ENCODE data around the gene KRT6B.

Gene KRT6B

GRCh38 chr12:52440821-52441319, 11.1 kb downstream of the KRT6B start:
- DNase-seq (ENCODE audit: low read depth), result peak; percentile 83
- TF ChIP-seq CTCF (conservative IDR thresholded peaks at IDR 0.05; ENCODE audit: low read length), result no peak
- no peak overlapping the region for H3K4me3 ChIP-seq (ENCODE audit: low read length)

GRCh38 chr12:52439845-52440244, 12.1 kb downstream of the KRT6B start:
- TF ChIP-seq CTCF (conservative IDR thresholded peaks at IDR 0.05; ENCODE audit: low read length), result no peak
- no peak overlapping the region for H3K4me3 ChIP-seq (ENCODE audit: low read length)
- no peak for DNase-seq (ENCODE audit: low read depth)

- no peak for DNase-seq (ENCODE audit: low read depth)
- no peak overlapping the region for H3K4me3 ChIP-seq (ENCODE audit: low read length)
- no peak for TF ChIP-seq CTCF (conservative IDR thresholded peaks at IDR 0.05; ENCODE audit: low read length)
These were observed 12.5 kb downstream of the KRT6B start for GRCh38 chr12:52439420-52439819.

GRCh38 chr12:52438305-52439301, 13.3 kb downstream of the KRT6B start:
- TF ChIP-seq CTCF (conservative IDR thresholded peaks at IDR 0.05; ENCODE audit: low read length), result no peak
- no peak for DNase-seq (ENCODE audit: low read depth)
- H3K4me3 ChIP-seq (ENCODE audit: low read length), result no peak overlapping the region

- TF ChIP-seq CTCF (conservative IDR thresholded peaks at IDR 0.05; ENCODE audit: low read length), result no peak
- no peak overlapping the region for H3K4me3 ChIP-seq (ENCODE audit: low read length)
- DNase-seq (ENCODE audit: low read depth), result no peak
These were observed 14.4 kb downstream of the KRT6B start for GRCh38 chr12:52437508-52437907.

- no peak for TF ChIP-seq CTCF (conservative IDR thresholded peaks at IDR 0.05; ENCODE audit: low read length)
- DNase-seq (ENCODE audit: low read depth), result no peak
- H3K4me3 ChIP-seq (ENCODE audit: low read length), result no peak overlapping the region
These were observed 15.0 kb downstream of the KRT6B start for GRCh38 chr12:52436828-52437474.

All from AG10803 (cell line).